HFFc6 (cell line): ENCODE data around the gene GPR135. TPM values are rescaled to one million over a fixed set of nuclear protein-coding genes. Genes with fewer than 3 reads are reported as not detected.

ENCODE experiments used
- DNase-seq: peaks from one replicate; pipeline ENCODE4 v3.0.0-alpha.2; 2018
- H3K27ac Mint-ChIP-seq: 2 replicates; pipeline ENCODE4 v1.8.0; 2020; ENCODE audit warnings: mild to moderate bottlenecking, mixed read lengths
- H3K27me3 Mint-ChIP-seq: 2 replicates; pipeline ENCODE4 v1.8.0; 2021; ENCODE audit warnings: mild to moderate bottlenecking, moderate library complexity, mixed read lengths; ENCODE audit not compliant: insufficient read depth
- H3K36me3 Mint-ChIP-seq: 2 replicates; pipeline ENCODE4 v1.8.0; 2021; ENCODE audit warnings: low read depth, mixed read lengths
- H3K4me1 Mint-ChIP-seq: 2 replicates; pipeline ENCODE4 v1.8.0; 2020; ENCODE audit warnings: low read depth, mixed read lengths
- H3K4me3 Mint-ChIP-seq: 2 replicates; pipeline ENCODE4 v1.8.0; 2020; ENCODE audit warnings: mild to moderate bottlenecking, moderate library complexity, mixed read lengths
- H3K9me3 Mint-ChIP-seq: 2 replicates; pipeline ENCODE4 v1.8.0; 2020; ENCODE audit warnings: mild to moderate bottlenecking, mixed read lengths
- total RNA-seq, 6 experiments: library from RNA; stranded (reverse); fragmentation: NEBNext Ultra II Directional; extraction: Animal tissue kit (Norgen Biotek cat#: 25700); gene quantifications; 2 replicates in 1 of 6; 3 replicates in 5 of 6; pipeline ENCODE4 v1.2.3, GENCODE V29; 2021
- TF ChIP-seq, protein P1 (sequence below): fragments of 200-600 bp; sonication (generic); IDR thresholded peaks from 2 replicates; pipeline ENCODE4 v1.5.0; 2021; ENCODE audit warnings: antibody characterized with exemption, mild to moderate bottlenecking

GPR135 gene
- total RNA-seq, 6 experiments from 2014 or later = 1.7 to 2.7 (median 2.1) TPM

GRCh38 chr14:59474172-59474571 is 9.0 kb upstream of the GPR135 start:
- no peak overlapping the region for H3K4me3 Mint-ChIP-seq
- peak overlapping the region; percentile 29 for H3K27ac Mint-ChIP-seq
- H3K27me3 Mint-ChIP-seq = peaks cover 2% of the 10 kb centered on the region; the same call in 1 of the 2 replicates
- peaks cover 30% of the 10 kb centered on the region for H3K36me3 Mint-ChIP-seq
- H3K4me1 Mint-ChIP-seq = peaks cover 33% of the 10 kb centered on the region
- TF ChIP-seq, protein P1, sequence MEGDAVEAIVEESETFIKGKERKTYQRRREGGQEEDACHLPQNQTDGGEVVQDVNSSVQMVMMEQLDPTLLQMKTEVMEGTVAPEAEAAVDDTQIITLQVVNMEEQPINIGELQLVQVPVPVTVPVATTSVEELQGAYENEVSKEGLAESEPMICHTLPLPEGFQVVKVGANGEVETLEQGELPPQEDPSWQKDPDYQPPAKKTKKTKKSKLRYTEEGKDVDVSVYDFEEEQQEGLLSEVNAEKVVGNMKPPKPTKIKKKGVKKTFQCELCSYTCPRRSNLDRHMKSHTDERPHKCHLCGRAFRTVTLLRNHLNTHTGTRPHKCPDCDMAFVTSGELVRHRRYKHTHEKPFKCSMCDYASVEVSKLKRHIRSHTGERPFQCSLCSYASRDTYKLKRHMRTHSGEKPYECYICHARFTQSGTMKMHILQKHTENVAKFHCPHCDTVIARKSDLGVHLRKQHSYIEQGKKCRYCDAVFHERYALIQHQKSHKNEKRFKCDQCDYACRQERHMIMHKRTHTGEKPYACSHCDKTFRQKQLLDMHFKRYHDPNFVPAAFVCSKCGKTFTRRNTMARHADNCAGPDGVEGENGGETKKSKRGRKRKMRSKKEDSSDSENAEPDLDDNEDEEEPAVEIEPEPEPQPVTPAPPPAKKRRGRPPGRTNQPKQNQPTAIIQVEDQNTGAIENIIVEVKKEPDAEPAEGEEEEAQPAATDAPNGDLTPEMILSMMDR = no peak
- peak; percentile 23 for DNase-seq
- H3K9me3 Mint-ChIP-seq = no peaks in the 10 kb centered on the region

DNA sequence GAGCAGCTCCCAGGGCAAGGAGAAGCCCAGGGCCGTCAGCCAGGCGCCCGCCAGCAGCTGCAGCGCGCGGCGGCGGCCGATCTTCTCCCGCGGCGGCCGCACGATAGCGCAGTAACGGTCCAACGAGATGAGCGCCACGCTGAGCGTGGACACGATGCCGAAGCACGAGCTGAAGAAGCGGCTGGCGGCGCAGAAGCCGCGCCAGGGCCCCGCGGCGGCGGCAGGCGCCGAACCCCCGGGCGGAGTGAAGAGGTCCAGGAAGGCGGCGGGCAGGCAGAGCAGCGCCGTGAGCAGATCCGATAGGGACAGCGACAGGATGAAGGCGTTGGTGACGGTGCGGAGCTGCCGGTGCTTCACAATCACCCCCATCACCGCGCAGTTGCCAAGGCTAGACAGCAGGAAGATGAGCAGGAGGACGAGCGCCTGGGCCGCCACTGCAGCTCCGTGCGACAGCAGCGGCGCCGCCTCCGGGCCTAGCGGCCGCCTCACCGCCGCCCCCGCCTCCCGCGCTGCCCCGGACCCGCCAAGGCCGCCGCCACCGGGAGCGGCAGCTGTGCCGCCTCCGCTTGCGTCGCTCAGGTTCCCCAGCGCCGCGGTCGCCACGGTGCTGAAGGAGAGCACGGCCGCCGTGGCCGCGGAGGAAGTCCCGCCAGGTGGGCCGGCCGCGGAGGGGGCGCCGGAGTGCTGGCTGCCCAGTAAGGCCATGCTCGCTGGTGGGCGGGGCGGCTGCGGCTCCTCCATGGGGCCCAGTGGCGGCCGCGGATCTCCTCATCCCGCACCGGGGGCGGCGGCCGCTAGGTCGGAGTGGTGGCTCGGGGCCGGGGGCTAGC is 479 bp downstream of the GPR135 start:
- H3K36me3 Mint-ChIP-seq = peaks cover 20% of the 10 kb centered on the region
- H3K4me1 Mint-ChIP-seq = peaks cover 18% of the 10 kb centered on the region
- no peaks in the 10 kb centered on the region for H3K9me3 Mint-ChIP-seq
- TF ChIP-seq, protein P1 = no peak
- DNase-seq = peak; percentile 30
- peak overlapping the region; percentile 86 for H3K4me3 Mint-ChIP-seq
- H3K27ac Mint-ChIP-seq = peak overlapping the region; percentile 66
- H3K27me3 Mint-ChIP-seq = no peaks in the 10 kb centered on the region

DNA sequence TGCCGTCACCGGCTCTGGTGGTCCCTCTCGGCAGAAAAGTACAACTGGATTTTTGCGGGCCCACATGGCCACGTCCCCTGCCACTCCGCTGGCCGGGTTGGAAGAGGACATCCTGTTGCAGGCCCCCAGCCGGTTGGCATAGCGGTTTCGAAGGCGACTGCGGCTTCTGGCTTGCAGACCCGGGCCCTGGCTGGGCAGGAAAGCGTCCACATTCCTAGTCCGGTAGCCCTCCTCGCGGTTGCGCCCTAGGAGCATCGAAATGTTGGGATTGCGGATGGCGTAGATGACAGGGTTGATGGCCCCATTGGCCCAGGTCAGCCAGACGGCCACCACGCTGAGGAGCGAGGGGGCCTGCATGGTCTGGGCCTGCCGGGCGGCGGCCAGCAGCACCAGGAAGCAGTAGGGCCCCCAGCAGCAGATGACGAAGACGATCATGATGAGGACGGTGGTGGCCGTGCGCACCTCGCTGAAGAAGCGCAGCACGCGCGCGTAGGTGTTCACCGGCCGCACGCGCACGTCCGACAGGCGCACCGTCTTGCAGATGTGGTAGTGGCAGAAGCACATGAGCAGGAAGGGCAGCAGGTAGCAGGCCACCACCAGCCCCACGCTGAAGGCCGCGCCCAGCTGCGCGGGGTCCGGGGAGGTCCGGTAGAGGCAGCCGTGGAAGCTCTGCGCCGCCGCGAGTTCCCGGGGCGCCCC is 1.2 kb downstream of the GPR135 start:
- peaks cover 18% of the 10 kb centered on the region for H3K4me1 Mint-ChIP-seq
- DNase-seq = no peak
- no peaks in the 10 kb centered on the region; the same call in 1 of the 2 replicates for H3K27me3 Mint-ChIP-seq
- peaks cover 25% of the 10 kb centered on the region for H3K36me3 Mint-ChIP-seq
- H3K27ac Mint-ChIP-seq = no peak overlapping the region; the same call in 1 of the 2 replicates
- H3K4me3 Mint-ChIP-seq = peak overlapping the region; percentile 86
- no peaks in the 10 kb centered on the region for H3K9me3 Mint-ChIP-seq
- TF ChIP-seq, protein P1 = no peak

DNA sequence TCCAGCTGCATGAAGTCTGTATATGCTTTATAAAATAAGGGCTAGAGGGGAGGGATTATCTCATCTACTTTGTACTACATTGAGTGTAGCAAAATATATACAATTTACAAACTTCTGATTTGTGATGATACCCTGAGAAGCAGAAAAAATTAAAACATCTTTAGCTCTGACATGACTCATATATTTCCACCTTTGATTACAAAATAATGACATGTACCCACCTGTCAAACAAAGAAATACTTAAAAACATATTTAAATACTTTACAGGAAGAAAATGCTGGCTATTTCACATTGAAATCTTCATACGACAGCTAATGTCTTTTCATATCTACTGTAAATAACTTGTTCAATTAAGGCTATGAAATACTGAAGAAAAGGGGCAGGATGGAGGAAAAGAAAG is 3.3 kb downstream of the GPR135 start:
- no peaks in the 10 kb centered on the region; the same call in 1 of the 2 replicates for H3K27me3 Mint-ChIP-seq
- no peaks in the 10 kb centered on the region for H3K9me3 Mint-ChIP-seq
- DNase-seq = no peak
- no peak overlapping the region for H3K27ac Mint-ChIP-seq
- H3K36me3 Mint-ChIP-seq = peaks cover 42% of the 10 kb centered on the region
- H3K4me1 Mint-ChIP-seq = peaks cover 18% of the 10 kb centered on the region
- TF ChIP-seq, protein P1 = no peak
- H3K4me3 Mint-ChIP-seq = no peak overlapping the region

DNA sequence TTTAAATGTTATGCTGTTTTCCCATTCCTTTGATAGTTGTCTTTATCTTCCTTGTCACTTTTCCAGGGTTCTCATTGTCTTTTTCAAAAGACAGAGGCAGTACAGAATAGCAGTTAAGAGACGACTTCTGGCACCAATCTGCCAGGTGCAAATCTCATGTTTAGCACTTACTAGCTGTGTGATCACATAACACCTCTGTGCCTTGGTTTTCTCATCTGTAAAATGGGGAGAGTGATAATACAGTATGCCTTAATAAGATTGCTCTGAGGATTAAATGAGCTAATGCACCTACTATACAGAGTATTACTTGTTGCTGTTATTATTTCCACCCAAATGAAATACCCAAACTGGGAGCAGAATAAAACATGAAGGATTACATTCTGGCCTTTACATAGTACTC is 4.8 kb downstream of the GPR135 start:
- Mint-ChIP-seq H3K4me3 (no peak overlapping the region), H3K9me3 (peaks cover 9% of the 10 kb centered on the region), H3K27ac (no peak overlapping the region), H3K27me3 (no peaks in the 10 kb centered on the region; the same call in 1 of the 2 replicates), H3K36me3 (peaks cover 56% of the 10 kb centered on the region), H3K4me1 (peaks cover 21% of the 10 kb centered on the region)
- TF ChIP-seq, protein P1 = no peak
- no peak for DNase-seq
